HEK293 (cell line): ENCODE measurements around the gene CRAT.

ENCODE experiments used
- KLF8 ChIP-seq: fragments of 450-650 bp; formaldehyde crosslinking; IDR thresholded peaks from 2 replicates; pipeline ENCODE4 v1.5.1; 2016; ENCODE audit warnings: missing biosample characterization, missing genetic modification characterization
- TCF7L2 ChIP-seq: IDR thresholded peaks from 2 replicates; pipeline ENCODE4 v1.6.1; 2011; ENCODE audit warnings: low read depth, mild to moderate bottlenecking, inconsistent platforms, low read length, moderate library complexity, borderline replicate concordance
- ZNF362 ChIP-seq: fragments of 450-650 bp; formaldehyde crosslinking; IDR thresholded peaks from 2 replicates; pipeline ENCODE4 v1.5.1; 2016; ENCODE audit warnings: missing biosample characterization, missing genetic modification characterization
- ZNF501 ChIP-seq: fragments of 450-650 bp; formaldehyde crosslinking; IDR thresholded peaks from 2 replicates; pipeline ENCODE4 v1.5.1; 2016; ENCODE audit warnings: missing biosample characterization, missing genetic modification characterization
- TF ChIP-seq, protein P1 (sequence below): fragments of 450-650 bp; formaldehyde crosslinking; IDR thresholded peaks from 2 replicates; pipeline ENCODE4 v1.5.1; 2016; ENCODE audit warnings: missing biosample characterization, missing genetic modification characterization

DNA sequence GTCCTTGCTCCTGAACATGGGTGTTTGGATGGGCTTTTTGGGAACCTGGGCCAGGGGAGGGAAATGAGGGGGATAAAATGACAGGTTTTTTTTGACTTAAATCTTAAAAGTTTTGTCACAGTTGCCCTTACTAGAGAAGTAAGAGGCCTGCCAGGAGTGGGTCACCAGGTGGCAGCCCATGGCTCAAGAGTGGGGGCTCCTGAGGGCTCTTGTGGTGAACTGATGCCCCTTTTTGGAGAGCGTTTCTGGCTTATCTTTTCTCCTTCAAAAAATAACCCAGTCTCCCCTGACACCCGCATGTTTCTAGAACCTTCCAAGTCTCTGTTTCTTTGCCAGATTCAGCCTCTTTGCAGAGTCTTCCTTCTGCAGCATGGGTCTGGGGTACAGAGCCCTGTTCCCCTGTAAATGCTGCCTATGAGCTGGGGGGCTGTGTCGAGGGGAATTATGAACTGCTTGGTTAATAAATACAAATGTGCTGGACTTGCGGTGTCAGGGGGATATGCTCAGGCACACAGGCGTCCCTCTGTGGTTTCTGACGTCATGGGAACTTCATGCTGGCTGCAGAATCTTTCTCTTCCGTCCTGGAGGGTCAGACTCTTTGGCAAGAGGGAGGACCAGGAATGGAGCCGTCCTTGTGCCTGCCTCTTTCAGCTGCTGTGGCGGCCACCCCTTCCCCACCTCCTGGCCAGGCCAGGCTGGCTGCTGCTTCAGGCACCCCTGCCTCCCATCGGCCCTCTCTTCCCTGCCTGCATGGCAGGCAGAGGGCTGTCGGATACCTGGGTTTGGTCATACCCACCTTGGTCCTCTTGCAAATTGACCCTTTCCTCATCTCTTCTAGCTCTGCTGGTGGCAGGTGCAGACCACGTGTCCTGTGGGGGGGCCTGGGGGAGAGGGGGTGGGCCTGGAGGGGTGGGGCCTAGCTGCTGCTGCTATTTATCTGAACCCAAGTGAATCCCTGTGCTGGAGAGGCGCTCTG lies 30.8 kb upstream of the CRAT start:
- TF ChIP-seq ZNF501 (tag by site-specific recombination) (no peak), KLF8 (tag by site-specific recombination) (no peak), ZNF362 (tag by site-specific recombination) (no peak), TCF7L2 (no peak)
- TF ChIP-seq, protein P1, sequence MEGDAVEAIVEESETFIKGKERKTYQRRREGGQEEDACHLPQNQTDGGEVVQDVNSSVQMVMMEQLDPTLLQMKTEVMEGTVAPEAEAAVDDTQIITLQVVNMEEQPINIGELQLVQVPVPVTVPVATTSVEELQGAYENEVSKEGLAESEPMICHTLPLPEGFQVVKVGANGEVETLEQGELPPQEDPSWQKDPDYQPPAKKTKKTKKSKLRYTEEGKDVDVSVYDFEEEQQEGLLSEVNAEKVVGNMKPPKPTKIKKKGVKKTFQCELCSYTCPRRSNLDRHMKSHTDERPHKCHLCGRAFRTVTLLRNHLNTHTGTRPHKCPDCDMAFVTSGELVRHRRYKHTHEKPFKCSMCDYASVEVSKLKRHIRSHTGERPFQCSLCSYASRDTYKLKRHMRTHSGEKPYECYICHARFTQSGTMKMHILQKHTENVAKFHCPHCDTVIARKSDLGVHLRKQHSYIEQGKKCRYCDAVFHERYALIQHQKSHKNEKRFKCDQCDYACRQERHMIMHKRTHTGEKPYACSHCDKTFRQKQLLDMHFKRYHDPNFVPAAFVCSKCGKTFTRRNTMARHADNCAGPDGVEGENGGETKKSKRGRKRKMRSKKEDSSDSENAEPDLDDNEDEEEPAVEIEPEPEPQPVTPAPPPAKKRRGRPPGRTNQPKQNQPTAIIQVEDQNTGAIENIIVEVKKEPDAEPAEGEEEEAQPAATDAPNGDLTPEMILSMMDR (tag by site-specific recombination) = no peak
